Measurements from ENCODE around the gene FNDC3B.
"Not testable (repeated sequence)": the region's sequence is repeated elsewhere in the genome, so short reads cannot be mapped to it uniquely, and the experiment has no call there.

- TF ChIP-seq CTCF (IDR thresholded peaks at IDR 0.05 in 8 of 11, conservative IDR thresholded peaks at IDR 0.05 in 3 of 11); POLR2AphosphoS5 (IDR thresholded peaks at IDR 0.05): not testable (repeated sequence)
These were observed 204.0 kb downstream of the FNDC3B start for GRCh38 chr3:172243376-172243775.
